CD4-positive, alpha-beta T cell treated with Interleukin-2 at 100 ng/mL for 4 hours (primary cell): Measurements from ENCODE around the gene ZNF865.

Source experiments
- DNase-seq: peaks from one replicate; pipeline ENCODE4 v3.0.0-alpha.2; 2020; ENCODE audit warnings: low spot score

Gene ZNF865

GRCh38 chr19:55644842-55645511 lies 39.5 kb downstream of the ZNF865 start:
- no peak for DNase-seq

GRCh38 chr19:55645512-55645881 lies 40.0 kb downstream of the ZNF865 start:
- DNase-seq = no peak

GRCh38 chr19:55646889-55647731 lies 41.7 kb downstream of the ZNF865 start:
- no peak for DNase-seq

- peak; percentile 40 for DNase-seq
Measured at GRCh38 chr19:55647732-55648584, 42.5 kb downstream of the ZNF865 start, which contains the start of gene CCDC106. TSS of gene CCDC106 (plus strand) at chr19:55648212. CDS start at chr19:55649047, 835 bp downstream.

GRCh38 chr19:55648585-55649267 lies 43.3 kb downstream of the ZNF865 start:
- no peak for DNase-seq

GRCh38 chr19:55649268-55650125 lies 44.0 kb downstream of the ZNF865 start:
- no peak for DNase-seq

GRCh38 chr19:55650126-55650557 lies 44.7 kb downstream of the ZNF865 start:
- DNase-seq = no peak

GRCh38 chr19:55650602-55651230 lies 45.3 kb downstream of the ZNF865 start:
- DNase-seq = no peak

GRCh38 chr19:55651236-55651635 lies 45.8 kb downstream of the ZNF865 start:
- no peak for DNase-seq

GRCh38 chr19:55652311-55653128 lies 47.1 kb downstream of the ZNF865 start:
- DNase-seq = no peak

GRCh38 chr19:55653651-55654322 lies 48.3 kb downstream of the ZNF865 start:
- peak; percentile 99 for DNase-seq

- peak; percentile 100 for DNase-seq
Measured at GRCh38 chr19:55654323-55654867, 48.9 kb downstream of the ZNF865 start.

- DNase-seq = peak; percentile 97
Measured at GRCh38 chr19:55654868-55655647, 49.6 kb downstream of the ZNF865 start, which contains the start of gene U2AF2. TSS of gene U2AF2 (plus strand) at chr19:55655035. CDS start at chr19:55655105, 70 bp downstream.

GRCh38 chr19:55655648-55656040 lies 50.2 kb downstream of the ZNF865 start:
- DNase-seq = no peak

- no peak for DNase-seq
Measured at GRCh38 chr19:55656552-55656951, 51.1 kb downstream of the ZNF865 start.

- DNase-seq = no peak
Measured at GRCh38 chr19:55656988-55657747, 51.7 kb downstream of the ZNF865 start.
